Fibroblast of mammary gland (primary cell): ENCODE results near the gene HSPG2.

Experiments
- DNase-seq: peaks from one replicate; pipeline ENCODE4 v3.0.0-alpha.2; 2010; ENCODE audit warnings: low read depth
- H3K4me3 ChIP-seq: 2 replicates; pipeline ENCODE4 v1.5.1; 2011; ENCODE audit warnings: low read depth, mild to moderate bottlenecking, low read length, moderate library complexity; ENCODE audit not compliant: control insufficient read depth
- CTCF ChIP-seq: conservative IDR thresholded peaks from 2 replicates; pipeline ENCODE4 v1.5.1; 2011; ENCODE audit warnings: low read depth, low read length, inconsistent platforms; ENCODE audit not compliant: control insufficient read depth, insufficient read depth

Gene HSPG2

GRCh38 chr1:21899987-21900386, 37.1 kb downstream of the HSPG2 start:
- no peak for DNase-seq
- H3K4me3 ChIP-seq, result no peak overlapping the region
- no peak for TF ChIP-seq CTCF

GRCh38 chr1:21899267-21899810, 37.8 kb downstream of the HSPG2 start:
- DNase-seq, result no peak
- H3K4me3 ChIP-seq, result no peak overlapping the region
- TF ChIP-seq CTCF, result no peak

DNA sequence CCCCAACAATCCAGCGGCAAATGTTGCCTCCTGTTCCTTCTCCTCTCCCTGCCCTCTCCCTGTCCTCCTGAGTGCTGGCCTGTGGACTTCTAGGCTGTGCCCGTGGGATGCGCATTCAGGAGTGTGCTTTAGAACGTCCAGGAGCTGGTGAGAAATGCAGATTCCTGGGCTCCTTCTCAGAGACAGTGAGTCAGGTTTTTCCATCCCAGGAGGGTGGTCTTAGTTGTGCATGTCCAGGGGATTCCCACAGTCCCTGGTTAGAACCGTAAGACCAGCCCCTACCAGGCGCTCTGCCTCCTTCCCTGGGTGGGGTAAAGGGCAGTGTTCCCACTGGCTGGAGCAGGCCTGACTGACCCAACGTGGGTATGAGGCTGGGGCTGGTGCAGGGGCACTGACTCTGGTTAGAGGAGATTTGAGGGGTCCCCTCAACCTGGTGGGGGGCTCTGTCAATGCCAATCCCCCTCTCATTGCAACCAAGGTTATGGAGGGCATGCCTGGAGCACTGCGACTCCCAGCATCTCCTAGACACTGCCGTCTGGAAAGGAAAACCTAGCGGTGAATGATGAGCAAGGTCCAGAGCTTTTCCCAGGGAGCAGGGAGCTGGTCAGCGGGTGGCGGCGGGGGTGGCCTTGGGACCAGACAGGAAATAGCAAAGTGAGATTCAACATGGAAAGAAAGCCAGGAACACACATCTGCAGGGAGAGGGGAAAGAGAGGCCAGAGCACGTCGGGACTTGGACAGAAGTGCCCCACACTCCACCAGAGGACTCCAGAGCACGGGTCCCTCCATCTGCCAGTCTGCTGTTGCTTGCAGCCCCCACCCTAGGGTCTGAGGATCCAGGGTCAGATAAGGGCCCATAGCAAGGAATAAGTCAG, 38.5 kb downstream of the HSPG2 start:
- H3K4me3 ChIP-seq, result no peak overlapping the region
- no peak for TF ChIP-seq CTCF
- DNase-seq, result peak; percentile 62

DNA sequence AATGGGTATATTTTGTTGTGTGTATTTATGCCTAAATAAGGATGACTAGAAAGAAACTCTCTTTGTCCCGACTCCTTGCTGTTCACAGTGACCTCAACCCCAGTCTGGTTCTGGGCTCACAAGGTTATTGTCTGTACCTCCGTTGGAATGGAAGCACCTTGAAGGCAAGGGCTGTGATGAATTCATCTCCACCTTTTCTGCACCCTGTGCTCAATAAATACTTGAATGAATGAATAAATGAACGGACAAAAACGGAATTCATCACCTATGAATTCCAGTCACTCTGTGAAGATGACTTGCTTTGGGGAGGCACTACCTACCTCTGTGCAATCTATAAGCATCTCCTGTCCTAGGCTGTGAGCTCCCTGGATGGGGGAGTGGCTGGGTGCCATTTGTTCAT, 39.3 kb downstream of the HSPG2 start:
- DNase-seq, result no peak
- TF ChIP-seq CTCF, result no peak
- no peak overlapping the region for H3K4me3 ChIP-seq

DNA sequence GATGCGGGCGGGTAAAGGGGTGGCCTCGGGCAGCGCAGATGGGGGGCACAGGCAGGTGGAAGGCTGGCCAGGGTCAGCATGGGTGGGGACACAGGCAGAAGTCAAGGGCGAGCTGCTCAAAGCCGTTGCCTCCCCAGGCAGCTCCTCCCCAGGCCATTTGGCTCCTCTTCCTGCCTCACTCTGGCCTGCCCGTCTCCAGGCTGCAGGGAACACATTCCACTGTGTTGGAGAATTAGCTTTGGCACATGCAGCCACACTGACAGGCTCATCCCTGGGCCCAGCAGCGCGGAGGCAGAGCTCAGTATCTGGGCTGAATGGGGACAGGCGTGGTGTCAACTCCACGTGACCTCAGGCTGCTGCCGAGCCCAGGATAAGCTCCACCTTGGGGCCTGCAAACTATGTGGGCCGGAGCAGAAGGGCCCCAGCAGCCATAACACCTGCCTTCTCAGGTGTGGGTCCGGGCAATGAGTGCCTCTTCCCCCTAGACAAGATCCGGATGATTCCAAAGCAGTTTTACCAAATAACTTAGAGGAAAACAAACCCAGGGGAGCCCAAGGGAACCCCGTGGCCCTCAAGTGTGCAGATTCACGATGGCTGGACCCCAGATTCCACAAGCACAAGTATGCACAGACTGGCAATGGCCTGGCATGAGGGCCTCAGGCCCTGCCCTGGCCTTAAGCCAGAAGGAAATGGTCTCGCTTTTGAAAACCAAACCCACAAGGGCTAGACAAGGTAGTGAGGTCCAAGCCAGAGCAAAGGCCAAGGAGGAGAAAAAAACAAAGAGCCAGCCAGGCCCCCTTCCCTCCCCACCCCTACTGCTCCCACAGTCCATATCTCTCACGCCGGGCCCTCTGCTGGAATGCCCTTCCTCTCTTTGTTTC, 40.2 kb downstream of the HSPG2 start:
- H3K4me3 ChIP-seq, result no peak overlapping the region
- TF ChIP-seq CTCF, result no peak
- DNase-seq, result no peak

DNA sequence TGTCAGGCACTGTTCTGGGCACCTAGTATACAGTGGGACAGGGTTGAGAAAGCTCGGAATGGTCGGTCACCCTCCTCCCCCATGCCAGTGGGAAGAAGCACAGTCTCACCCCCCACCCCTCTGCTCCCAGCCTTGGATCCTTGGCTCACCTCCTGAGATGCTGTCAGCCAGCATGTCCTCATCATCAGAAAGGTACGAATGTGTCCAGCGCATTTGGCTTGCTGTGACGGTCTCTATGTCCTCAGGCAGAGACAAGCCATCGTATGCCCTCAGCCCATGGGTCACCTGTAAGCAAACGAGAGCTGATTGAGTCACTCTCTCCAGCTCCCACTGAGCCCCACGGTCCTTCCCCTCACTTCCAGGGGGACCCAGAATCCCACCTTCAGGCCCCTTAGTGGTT, 41.1 kb downstream of the HSPG2 start:
- no peak for DNase-seq
- no peak overlapping the region for H3K4me3 ChIP-seq
- no peak for TF ChIP-seq CTCF
